GM04503 (cell line): ENCODE results near the gene REG4.
"Not testable (repeated sequence)": the region's sequence is repeated elsewhere in the genome, so short reads cannot be mapped to it uniquely, and the experiment has no call there.

Experiments used
- DNase-seq: peaks from one replicate; pipeline ENCODE4 v3.0.0-alpha.2; 2012; ENCODE audit warnings: low read depth

Gene REG4

DNA sequence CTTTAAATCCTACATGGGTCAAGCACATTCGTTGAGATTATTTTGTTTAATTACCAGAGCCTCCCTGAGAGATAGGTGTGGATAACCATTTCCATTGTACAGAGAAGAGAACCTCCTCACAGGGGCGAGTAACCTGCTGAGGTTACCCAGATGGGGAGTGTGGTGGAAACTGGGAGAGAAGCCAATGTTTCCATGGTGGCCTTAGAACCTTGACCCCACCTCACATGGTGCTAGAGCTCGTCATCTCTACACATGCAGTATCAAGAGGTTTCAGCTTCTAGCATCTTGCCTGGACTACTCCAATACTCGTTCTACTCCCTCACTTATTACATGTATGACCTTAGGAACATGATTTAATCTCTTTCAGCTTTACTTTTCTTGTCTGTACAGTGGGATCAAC, 4.8 kb downstream of the REG4 start:
- DNase-seq: no peak

- DNase-seq: no peak
Measured at GRCh38 chr1:119805746-119806145, 5.5 kb downstream of the REG4 start.

- no peak for DNase-seq
Measured at GRCh38 chr1:119805247-119805646, 6.0 kb downstream of the REG4 start.

DNA sequence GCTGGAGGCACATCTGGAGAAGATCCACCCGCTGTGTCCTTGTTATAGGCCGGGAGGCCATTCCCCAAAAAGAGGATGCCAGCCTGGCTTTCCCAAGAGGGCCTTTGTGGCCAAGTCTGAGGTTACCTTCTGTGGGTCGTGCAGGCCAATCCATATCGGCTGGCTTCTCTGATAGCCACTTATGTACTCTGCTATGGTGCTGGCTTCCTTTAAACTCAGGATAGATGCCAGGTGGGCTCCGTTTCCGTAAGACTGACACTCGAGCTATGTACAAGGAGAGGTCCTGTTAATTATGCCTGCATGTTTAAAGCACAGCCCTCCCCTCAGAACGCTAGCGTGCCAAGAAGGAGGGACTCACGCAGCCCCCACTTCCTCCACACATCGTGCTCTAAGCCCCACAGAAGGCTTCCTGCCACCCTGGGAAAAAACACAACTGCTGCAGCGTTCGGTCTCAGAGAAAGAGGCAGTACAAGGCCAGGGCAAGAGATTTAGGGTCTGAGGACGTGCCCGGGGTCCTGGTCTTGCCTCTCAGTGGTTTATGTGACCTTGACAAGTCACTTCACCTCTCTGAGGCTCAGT, 11.6 kb downstream of the REG4 start:
- DNase-seq: no peak

DNA sequence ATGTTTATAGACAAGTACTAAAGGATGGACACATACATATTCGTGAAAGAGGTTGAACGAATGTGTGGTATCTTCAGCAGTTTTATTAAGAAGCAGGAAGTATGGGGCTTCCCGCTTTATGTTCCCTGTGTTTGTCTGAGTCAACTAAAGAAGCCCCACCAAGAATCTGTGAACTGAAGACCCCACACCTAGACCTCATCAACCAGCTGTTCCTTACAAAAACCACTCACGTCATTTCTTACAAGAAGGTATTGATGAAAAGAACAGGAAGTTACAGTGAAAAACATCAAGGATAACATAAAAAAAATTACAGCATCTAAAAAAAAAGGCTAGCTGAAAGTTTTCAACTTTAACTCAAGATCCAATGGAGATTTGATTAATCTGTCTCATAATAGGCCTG, 12.3 kb downstream of the REG4 start:
- no peak for DNase-seq

DNA sequence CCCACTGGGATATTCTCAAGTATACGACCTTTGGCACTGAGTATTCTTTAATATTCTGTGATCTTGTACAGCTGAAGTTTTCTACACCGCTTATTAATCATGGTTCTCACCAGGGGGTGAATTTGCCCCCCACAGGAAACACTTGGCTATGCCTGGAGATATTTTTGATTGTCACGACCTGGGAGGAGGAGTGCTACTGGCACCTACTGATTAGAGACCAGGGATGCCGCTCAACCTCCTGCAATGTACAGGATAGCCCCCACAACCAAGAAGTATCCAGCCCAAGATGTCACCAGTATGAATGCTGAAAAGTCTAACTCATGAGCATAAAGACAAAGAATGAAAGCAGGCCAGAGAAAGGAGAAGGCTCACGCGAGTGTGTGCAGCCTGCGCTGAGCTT, 13.7 kb downstream of the REG4 start:
- DNase-seq: no peak

DNA sequence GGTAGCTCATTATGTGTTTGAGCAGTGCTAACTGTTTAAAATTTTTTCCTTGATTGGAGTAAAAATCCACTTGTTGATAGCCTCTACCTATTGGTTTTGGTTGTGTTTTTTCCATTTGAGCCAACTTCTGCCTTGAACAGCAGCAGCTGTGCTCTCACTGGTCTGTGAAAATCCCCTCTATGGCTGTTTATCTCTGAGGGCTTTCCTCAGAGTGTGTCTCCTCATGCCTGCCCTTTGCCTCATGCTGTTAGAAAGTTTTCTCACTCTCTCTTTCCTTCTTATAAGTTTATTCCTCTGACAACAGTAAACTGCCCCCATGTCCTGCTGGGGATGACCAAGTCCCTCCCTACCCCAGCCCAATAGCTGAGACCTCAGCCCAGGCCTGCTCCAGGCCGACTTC, 14.1 kb downstream of the REG4 start:
- no peak for DNase-seq

DNA sequence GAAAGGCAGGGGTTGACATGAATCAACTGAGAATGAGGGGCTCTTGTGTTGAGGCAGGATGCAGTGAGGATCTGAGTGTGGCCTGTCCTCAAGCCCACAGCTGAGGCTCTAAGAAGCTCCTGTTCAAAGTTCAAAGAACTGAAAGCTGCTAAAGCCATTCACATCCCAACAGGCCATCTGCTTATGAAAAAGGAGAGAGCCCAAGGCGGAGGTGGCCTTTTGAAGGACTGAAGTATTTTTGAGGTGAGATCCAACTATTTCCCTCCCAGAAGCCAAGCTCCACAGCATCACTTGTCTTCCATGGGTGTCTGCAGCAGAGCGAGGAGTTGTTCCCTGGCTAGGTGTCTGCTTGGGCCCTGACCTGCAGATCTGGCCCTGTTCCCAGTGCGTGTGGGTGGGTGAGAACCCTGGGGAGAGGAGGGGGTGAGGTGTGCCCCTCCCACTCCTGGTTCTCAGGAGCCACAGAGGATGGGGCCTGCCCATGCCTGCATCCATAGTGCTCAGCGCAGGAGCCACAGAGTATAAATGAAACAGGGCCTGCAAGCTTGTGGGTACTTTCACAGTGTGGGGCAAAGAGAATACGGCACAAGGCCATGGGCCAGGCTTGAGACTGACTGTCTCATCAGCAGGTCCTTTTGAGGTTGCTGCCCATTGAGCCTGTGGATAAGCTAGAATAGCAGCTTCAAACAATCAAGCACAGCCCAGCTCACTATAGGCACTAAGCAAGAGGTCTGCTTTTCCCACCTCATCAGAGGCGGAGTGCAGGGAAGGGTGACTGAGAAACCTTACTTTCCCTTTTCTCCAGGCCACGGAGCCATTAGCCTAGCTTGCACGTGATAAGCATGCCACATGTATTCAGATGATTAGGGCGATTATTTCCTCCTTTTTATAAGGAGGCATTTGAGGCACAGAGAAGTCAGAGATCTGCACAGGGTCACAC, 15.7 kb downstream of the REG4 start:
- DNase-seq: no peak

GRCh38 chr1:119794876-119795240, 16.4 kb downstream of the REG4 start:
- no peak for DNase-seq

DNA sequence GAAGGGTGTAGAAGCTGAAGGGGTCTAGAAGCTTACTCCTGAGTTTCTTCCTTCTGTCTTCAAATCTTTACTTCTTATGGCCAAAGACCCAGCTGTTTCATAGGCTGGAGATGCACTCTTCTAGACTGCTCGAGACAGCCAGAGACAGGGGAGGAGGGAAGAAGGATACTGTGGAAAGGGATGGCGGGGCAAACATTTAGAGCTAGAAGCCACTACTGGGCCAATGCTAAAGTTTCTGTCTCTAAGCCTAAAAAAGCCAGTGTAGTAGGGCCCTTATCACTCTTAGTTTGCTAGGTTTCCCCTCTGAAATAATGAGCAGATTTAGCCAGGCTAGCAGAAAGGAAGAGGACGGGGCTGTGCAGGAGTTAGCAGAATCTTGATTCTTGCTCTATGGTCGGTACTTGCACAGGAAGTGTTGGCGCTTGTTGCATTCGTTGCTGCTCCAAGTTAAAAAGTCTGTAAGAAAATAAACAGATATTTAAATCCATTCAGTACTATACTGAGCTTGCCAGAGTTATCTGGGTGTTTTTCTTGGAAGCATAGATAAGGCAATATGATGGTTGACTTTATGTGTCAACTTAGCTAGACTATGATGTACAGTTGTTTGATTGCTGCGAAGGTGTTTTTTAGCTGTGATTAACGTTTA, 16.9 kb downstream of the REG4 start:
- no peak for DNase-seq

DNA sequence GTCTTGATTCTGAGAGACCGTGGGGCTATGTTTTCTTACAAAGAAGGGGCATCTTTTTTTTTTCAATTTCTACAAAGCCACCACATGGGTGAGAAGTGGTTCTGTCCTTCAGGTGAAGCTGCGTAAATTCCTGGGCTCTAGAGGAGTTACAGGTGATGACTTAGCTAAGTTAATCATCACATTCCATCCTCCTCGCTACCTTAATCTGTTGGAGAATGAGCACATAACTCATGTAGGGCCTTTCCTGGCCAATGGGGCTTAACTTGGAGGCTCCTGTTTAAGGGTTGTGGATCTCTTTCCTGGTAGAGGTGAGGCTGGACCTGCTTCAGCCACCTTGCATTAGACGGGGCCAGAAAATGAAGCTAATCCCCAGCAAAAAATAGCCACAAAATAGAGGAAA, 19.9 kb downstream of the REG4 start:
- DNase-seq: no peak

DNA sequence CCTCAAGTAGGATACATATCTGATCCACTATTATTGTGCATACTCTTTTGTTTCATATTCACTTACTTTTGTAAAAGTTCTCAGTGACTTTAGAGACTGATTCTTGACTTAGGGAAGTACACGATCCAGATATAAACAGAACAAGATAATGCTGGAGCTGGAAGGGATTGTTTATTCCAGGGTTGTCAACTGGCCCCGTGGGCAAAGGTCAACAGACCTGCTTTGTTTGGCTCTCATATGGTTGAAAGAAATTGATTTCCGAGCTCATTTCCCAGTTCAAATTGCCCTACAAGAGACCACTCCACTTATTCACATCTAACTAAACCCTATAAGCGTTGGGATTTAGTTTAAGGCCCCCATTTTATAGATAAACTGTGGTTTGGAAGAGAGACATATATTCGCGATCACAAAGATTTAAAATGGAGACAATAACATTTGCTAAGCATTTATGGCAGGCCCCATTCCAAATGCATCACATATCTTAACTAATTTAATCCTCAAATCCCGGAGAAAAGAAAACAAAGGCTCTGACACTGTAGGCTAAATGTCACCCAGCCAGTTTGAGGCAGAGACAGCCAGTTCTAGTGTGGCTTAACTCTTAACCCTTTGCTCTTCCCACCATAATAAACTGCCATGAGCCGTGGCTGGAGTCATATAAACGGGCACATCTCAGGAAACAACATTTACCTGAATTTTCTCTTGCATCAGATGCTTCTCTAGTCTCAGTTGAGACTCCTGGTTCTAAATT, 20.6 kb downstream of the REG4 start:
- no peak for DNase-seq

DNA sequence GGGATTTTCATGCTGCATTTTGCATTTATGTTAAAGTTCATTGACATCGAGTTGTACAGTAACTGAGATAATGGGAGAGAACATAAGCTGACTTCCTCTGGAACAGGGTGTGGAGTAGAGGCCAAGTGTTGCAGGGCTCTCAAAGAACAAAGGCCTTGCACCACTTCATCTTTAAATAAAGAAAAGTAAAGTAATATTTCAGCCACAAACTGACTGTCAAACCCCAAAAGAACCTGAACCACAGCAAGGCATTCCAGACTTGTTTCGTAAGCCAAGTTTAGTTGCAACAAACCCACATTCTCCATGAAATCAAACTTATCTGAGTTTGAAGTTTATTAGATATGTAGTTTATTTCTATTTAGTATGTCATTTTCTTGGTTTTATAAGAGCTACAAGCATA, 23.5 kb downstream of the REG4 start:
- no peak for DNase-seq

GRCh38 chr1:119786473-119787050, 24.7 kb downstream of the REG4 start:
- not testable (repeated sequence) for DNase-seq

- not testable (repeated sequence) for DNase-seq
Measured at GRCh38 chr1:119786046-119786445, 25.2 kb downstream of the REG4 start.

DNA sequence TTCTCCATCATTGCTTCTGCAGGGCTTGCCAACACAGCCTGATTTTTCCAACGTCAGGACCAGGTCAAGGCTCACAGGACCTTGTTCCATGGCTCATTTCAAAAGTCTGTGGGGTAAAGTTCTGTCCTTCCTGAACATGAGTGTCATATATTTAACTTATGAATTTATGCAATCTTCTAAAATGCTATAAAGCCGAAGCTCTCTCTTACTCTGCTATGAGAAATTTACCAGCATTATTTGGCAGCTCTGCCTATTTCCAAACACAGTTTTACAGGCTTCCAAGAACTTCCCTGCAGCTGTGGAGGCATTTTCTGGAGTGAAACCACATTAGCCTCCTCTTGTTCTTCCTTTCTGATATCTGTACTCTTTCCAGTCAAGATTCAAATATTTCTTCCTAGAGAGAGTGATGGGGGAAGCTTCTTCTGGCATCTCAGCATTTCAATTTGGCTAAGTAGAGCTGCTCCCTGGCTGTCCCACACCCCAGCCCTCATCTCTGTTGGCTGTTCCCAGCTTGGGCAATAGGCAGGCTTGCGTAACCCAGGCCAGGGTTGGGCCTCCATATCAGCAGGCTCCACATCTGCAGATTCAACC, 27.0 kb downstream of the REG4 start:
- DNase-seq: no peak

- no peak for DNase-seq
Measured at GRCh38 chr1:119783354-119784185, 27.7 kb downstream of the REG4 start.

GRCh38 chr1:119782631-119783325, 28.5 kb downstream of the REG4 start:
- DNase-seq: no peak

- DNase-seq: no peak
Measured at GRCh38 chr1:119781434-119782210, 29.6 kb downstream of the REG4 start.
